Measurements from ENCODE around the gene SHISA2. TPM values are rescaled to one million over a fixed set of nuclear protein-coding genes. Genes with fewer than 3 reads are reported as not detected.
"Not testable (repeated sequence)": the region's sequence is repeated elsewhere in the genome, so short reads cannot be mapped to it uniquely, and the experiment has no call there.

Gene SHISA2
- total RNA-seq, 2 donors from 2014 or later = 195 to 292 TPM

DNA sequence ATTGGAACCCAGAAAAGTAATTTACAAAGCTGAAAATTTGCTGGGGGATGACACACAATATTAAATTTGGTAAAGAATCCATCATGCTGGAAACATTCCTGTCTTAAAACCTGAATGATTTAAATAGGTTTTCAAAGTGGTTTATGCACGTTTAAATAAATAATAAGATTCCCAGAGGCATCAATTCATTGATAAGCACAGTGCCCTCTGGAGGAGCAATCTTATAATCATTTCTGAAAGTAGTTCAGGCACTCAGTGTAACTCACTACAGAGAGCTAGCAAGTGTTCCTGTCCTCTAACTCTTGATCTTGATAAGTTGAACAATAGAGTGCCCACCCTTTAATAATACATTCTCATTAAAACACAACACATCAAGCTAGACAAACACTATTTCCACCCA lies 43.5 kb upstream of the SHISA2 start:
- no peaks in the 10 kb centered on the region for H3K4me1 Mint-ChIP-seq
- H3K4me3 Mint-ChIP-seq = no peak overlapping the region
- no peaks in the 10 kb centered on the region for H3K36me3 Mint-ChIP-seq (ENCODE audit: low read depth)
- WGBS, 2 experiments (ENCODE audit: insufficient coverage in 1 of 2, insufficient read length in 1 of 2) = 67 to 73% methylated on average over 1 of the region's 1 CpG
- TF ChIP-seq, protein P1, sequence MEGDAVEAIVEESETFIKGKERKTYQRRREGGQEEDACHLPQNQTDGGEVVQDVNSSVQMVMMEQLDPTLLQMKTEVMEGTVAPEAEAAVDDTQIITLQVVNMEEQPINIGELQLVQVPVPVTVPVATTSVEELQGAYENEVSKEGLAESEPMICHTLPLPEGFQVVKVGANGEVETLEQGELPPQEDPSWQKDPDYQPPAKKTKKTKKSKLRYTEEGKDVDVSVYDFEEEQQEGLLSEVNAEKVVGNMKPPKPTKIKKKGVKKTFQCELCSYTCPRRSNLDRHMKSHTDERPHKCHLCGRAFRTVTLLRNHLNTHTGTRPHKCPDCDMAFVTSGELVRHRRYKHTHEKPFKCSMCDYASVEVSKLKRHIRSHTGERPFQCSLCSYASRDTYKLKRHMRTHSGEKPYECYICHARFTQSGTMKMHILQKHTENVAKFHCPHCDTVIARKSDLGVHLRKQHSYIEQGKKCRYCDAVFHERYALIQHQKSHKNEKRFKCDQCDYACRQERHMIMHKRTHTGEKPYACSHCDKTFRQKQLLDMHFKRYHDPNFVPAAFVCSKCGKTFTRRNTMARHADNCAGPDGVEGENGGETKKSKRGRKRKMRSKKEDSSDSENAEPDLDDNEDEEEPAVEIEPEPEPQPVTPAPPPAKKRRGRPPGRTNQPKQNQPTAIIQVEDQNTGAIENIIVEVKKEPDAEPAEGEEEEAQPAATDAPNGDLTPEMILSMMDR (conservative IDR thresholded peaks at IDR 0.05) = peak; percentile 66
- no peak for DNase-seq
- H3K27me3 Mint-ChIP-seq (ENCODE audit: insufficient read depth) = no peaks in the 10 kb centered on the region
- no peaks in the 10 kb centered on the region for H3K4me1 ChIP-seq (ENCODE audit: control insufficient read depth, insufficient read depth, low read length)
- H3K9me3 ChIP-seq (ENCODE audit: control insufficient read depth, low read length) = no peaks in the 10 kb centered on the region
- H3K27me3 ChIP-seq (ENCODE audit: control insufficient read depth, insufficient read depth, low read length, poor library complexity, severe bottlenecking) = no peaks in the 10 kb centered on the region
- no peak overlapping the region for H3K27ac ChIP-seq (ENCODE audit: low read depth, low read length)
- H3K9me3 Mint-ChIP-seq = peaks cover 7% of the 10 kb centered on the region
- H3K27ac Mint-ChIP-seq = no peak overlapping the region
- no peaks in the 10 kb centered on the region for H3K36me3 ChIP-seq (ENCODE audit: control insufficient read depth, insufficient read depth, low read length)
- H3K4me3 ChIP-seq (ENCODE audit: low read length) = no peak overlapping the region
- H3K9ac ChIP-seq (ENCODE audit: extremely low read depth, low read length, poor library complexity, severe bottlenecking) = no peak overlapping the region

DNA sequence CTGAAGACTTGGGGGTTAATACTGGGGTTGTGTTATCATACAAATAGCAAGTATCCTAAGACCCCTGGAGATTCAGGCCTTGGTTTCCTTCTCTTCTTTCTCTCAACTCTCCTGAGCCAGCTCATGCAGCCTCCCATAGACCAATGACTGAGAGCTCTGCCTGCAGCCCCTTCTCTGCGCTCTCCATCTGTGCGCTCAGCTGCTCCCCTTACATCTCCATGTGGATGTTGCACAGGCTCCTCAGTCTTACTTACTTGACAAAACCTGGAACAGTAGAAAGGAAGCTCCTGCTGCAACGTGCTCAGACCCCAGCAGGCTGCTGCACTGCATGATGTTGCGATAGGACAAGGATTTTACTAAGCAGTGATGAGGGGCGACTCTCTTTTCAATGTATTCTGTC lies 25.0 kb upstream of the SHISA2 start:
- not testable (repeated sequence) for H3K9me3 ChIP-seq (ENCODE audit: control insufficient read depth, low read length); H3K9ac ChIP-seq (ENCODE audit: extremely low read depth, low read length, poor library complexity, severe bottlenecking); H3K4me1 Mint-ChIP-seq; H3K27ac ChIP-seq (ENCODE audit: low read depth, low read length); H3K4me1 ChIP-seq (ENCODE audit: control insufficient read depth, insufficient read depth, low read length); H3K27me3 ChIP-seq (ENCODE audit: control insufficient read depth, insufficient read depth, low read length, poor library complexity, severe bottlenecking); DNase-seq; H3K4me3 ChIP-seq (ENCODE audit: low read length); H3K9me3 Mint-ChIP-seq; H3K36me3 Mint-ChIP-seq (ENCODE audit: low read depth); H3K27me3 Mint-ChIP-seq (ENCODE audit: insufficient read depth); H3K36me3 ChIP-seq (ENCODE audit: control insufficient read depth, insufficient read depth, low read length); H3K27ac Mint-ChIP-seq; H3K4me3 Mint-ChIP-seq
- WGBS, 2 experiments (ENCODE audit: insufficient coverage in 1 of 2, insufficient read length in 1 of 2) = 87 to 88% methylated on average over 5 of the region's 5 CpGs

DNA sequence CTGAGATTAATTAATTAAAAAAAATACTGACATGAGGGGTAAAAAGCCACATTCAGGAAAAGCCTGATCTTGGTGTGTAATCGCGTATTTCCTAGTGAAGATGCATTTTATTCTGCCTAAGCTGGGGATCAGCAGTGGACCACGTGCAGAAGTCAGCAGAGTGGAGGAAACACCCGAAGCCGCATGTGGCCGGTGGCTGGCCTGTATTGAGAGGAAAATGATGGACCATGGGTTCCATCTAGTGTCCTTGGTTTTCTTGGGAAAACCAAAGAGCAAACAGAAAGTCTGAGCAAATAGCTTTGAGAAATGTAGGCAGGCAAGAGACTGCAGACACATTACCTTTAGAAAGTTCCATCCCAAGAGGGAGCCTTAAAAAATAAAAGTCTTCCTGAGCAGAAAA lies 23.7 kb upstream of the SHISA2 start:
- H3K36me3 ChIP-seq (ENCODE audit: control insufficient read depth, insufficient read depth, low read length) = no peaks in the 10 kb centered on the region
- no peak overlapping the region for H3K27ac Mint-ChIP-seq
- H3K27me3 ChIP-seq (ENCODE audit: control insufficient read depth, insufficient read depth, low read length, poor library complexity, severe bottlenecking) = no peaks in the 10 kb centered on the region
- WGBS, 2 experiments (ENCODE audit: insufficient coverage in 1 of 2, insufficient read length in 1 of 2) = 77 to 79% methylated on average over 6 of the region's 6 CpGs
- TF ChIP-seq, protein P1 (conservative IDR thresholded peaks at IDR 0.05) = peak; percentile 48
- no peaks in the 10 kb centered on the region for H3K9me3 ChIP-seq (ENCODE audit: control insufficient read depth, low read length)
- H3K36me3 Mint-ChIP-seq (ENCODE audit: low read depth) = no peaks in the 10 kb centered on the region
- no peak overlapping the region for H3K4me3 ChIP-seq (ENCODE audit: low read length)
- no peaks in the 10 kb centered on the region for H3K27me3 Mint-ChIP-seq (ENCODE audit: insufficient read depth)
- H3K9ac ChIP-seq (ENCODE audit: extremely low read depth, low read length, poor library complexity, severe bottlenecking) = no peak overlapping the region
- H3K4me1 ChIP-seq (ENCODE audit: control insufficient read depth, insufficient read depth, low read length) = no peaks in the 10 kb centered on the region
- H3K4me1 Mint-ChIP-seq = peaks cover 5% of the 10 kb centered on the region
- H3K9me3 Mint-ChIP-seq = no peaks in the 10 kb centered on the region
- DNase-seq = no peak
- no peak overlapping the region for H3K4me3 Mint-ChIP-seq
- H3K27ac ChIP-seq (ENCODE audit: low read depth, low read length) = no peak overlapping the region

DNA sequence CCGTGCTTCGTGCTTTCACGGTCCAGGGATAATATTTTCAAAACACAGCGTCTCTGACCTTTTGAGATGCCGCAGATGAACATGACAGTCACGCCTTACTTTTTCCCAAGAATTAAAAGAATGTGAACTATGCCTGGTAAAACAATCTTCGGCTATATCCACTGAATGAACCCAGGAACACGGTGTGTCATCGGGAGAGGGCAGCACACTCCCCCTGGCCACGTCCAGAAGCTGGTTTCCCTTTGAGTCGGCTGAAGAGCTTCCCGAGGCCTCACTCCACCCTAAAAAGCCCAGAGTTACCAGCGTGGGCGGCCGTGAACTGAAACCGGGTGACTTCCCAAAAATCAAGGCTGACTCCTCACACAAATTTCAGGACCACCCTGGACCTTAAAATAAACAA lies 22.9 kb upstream of the SHISA2 start:
- TF ChIP-seq, protein P1 (conservative IDR thresholded peaks at IDR 0.05) = no peak
- Mint-ChIP-seq H3K4me3 (no peak overlapping the region), H3K36me3 (ENCODE audit: low read depth) (no peaks in the 10 kb centered on the region), H3K4me1 (peaks cover 5% of the 10 kb centered on the region), H3K27me3 (ENCODE audit: insufficient read depth) (no peaks in the 10 kb centered on the region), H3K27ac (no peak overlapping the region), H3K9me3 (no peaks in the 10 kb centered on the region)
- Histone ChIP-seq H3K36me3 (ENCODE audit: control insufficient read depth, insufficient read depth, low read length) (no peaks in the 10 kb centered on the region), H3K27me3 (ENCODE audit: control insufficient read depth, insufficient read depth, low read length, poor library complexity, severe bottlenecking) (no peaks in the 10 kb centered on the region), H3K4me3 (ENCODE audit: low read length) (no peak overlapping the region), H3K4me1 (ENCODE audit: control insufficient read depth, insufficient read depth, low read length) (no peaks in the 10 kb centered on the region), H3K9ac (ENCODE audit: extremely low read depth, low read length, poor library complexity, severe bottlenecking) (no peak overlapping the region), H3K9me3 (ENCODE audit: control insufficient read depth, low read length) (no peaks in the 10 kb centered on the region), H3K27ac (ENCODE audit: low read depth, low read length) (no peak overlapping the region)
- 79 to 80% methylated on average over 12 to 16 of the region's 16 CpGs for WGBS, 2 experiments (ENCODE audit: insufficient coverage in 1 of 2, insufficient read length in 1 of 2)
- DNase-seq = no peak
